HepG2 (cell line): ENCODE results near the gene IFT122. TPM values are rescaled to one million over a fixed set of nuclear protein-coding genes. Genes with fewer than 3 reads are reported as not detected.

ENCODE experiments used
- ATAC-seq: fragments of 200-7000 bp; cut with Tn5 transposase; 3 replicates; pipeline ENCODE4 v1.9.1; 2020; ENCODE audit warnings: mild to moderate bottlenecking, moderate library complexity
- BruUV-seq: library from RNA; stranded (reverse); fragments of 400-500 nt; replicated peaks from 2 replicates; lab custom pipeline; 2021; lab: Mats Ljungman, UMichigan
- CTCF ChIA-PET: fragments of 300-600 bp; formaldehyde crosslinking; extraction: SDS; loops from one replicate; lab custom pipeline; 2021; ENCODE audit warnings: low total read pairs, inconsistent platforms, low intra/inter-chr PET ratio; lab: Yijun Ruan, JAX
- POLR2A ChIA-PET: fragments of 350-600 bp; sonication (Branson Sonifier 250); formaldehyde crosslinking; loops from one replicate; lab custom pipeline; 2020; ENCODE audit warnings: antibody characterized with exemption, inconsistent platforms; lab: Yijun Ruan, JAX
- DNase-seq: peaks from one replicate; pipeline ENCODE4 v3.0.0-alpha.2; 2015; ENCODE audit warnings: low spot score
- FAIRE-seq: peaks from 3 replicates; lab custom pipeline; 2011; peaks lifted over from hg19 to GRCh38; lab: Jason Lieb, UNC
- H2AFZ ChIP-seq: one replicate; pipeline ENCODE4 v1.6.1; 2011; ENCODE audit warnings: low read length, inconsistent platforms
- H3K27ac ChIP-seq: fragments of 300-600 bp; 3 replicates; pipeline ENCODE4 v1.8.0; 2011; ENCODE audit warnings: mixed run types, mild to moderate bottlenecking, mixed read lengths, low read length, inconsistent platforms; ENCODE audit not compliant: insufficient read depth; ENCODE audit errors: extremely low read length
- H3K27me3 ChIP-seq, 2 experiments: fragments of 200-600 bp in 1 of 2; 2 replicates in 1 of 2; 3 replicates in 1 of 2; pipeline versions ENCODE4 v1.6.0 to v1.8.0; 2011; ENCODE audit warnings: low read length in 2 of 2, mild to moderate bottlenecking in 2 of 2, moderate library complexity in 2 of 2, inconsistent platforms in 1 of 2; ENCODE audit not compliant: insufficient read depth in 2 of 2, control insufficient read depth in 1 of 2
- H3K36me3 ChIP-seq, 2 experiments: fragments of 200-600 bp in 1 of 2; replicated peaks in 1 of 2; 2 replicates in 1 of 2; 3 replicates in 1 of 2; pipeline versions ENCODE4 v1.5.1 to v1.8.0; 2011; ENCODE audit warnings: low read length in 2 of 2, inconsistent platforms in 1 of 2; ENCODE audit not compliant: insufficient read depth in 2 of 2, control insufficient read depth in 1 of 2
- H3K4me1 ChIP-seq: 2 replicates; pipeline ENCODE4 v1.5.1; 2012; ENCODE audit warnings: low read length, inconsistent platforms; ENCODE audit not compliant: insufficient read depth
- H3K4me2 ChIP-seq: 2 replicates; pipeline ENCODE4 v1.6.0; 2011; ENCODE audit warnings: low read depth, low read length, inconsistent platforms
- H3K4me3 ChIP-seq, 3 experiments: fragments of 200-600 bp in 1 of 3; sonication (generic), shearing (Covaris generic) in 1 of 3; replicated peaks in 1 of 3; 2 replicates each; pipeline ENCODE4 v1.5.1; 2011 to 2016; ENCODE audit warnings: low read length in 3 of 3, inconsistent platforms in 2 of 3, low read depth in 2 of 3, mild to moderate bottlenecking in 2 of 3, control low read depth in 1 of 3, mixed read lengths in 1 of 3; ENCODE audit not compliant: insufficient read depth in 1 of 3
- H3K79me2 ChIP-seq: one replicate; pipeline ENCODE4 v1.6.1; 2011; ENCODE audit warnings: low read length, inconsistent platforms; ENCODE audit not compliant: insufficient read depth
- H3K9ac ChIP-seq: 2 replicates; pipeline ENCODE4 v1.6.0; 2011; ENCODE audit warnings: mild to moderate bottlenecking, low read depth, low read length, inconsistent platforms; ENCODE audit not compliant: insufficient read depth
- H3K9me3 ChIP-seq: 2 replicates; pipeline ENCODE4 v1.5.1; 2012; ENCODE audit warnings: mild to moderate bottlenecking, low read length
- H4K20me1 ChIP-seq: 2 replicates; pipeline ENCODE4 v1.6.0; 2011; ENCODE audit warnings: inconsistent platforms, mild to moderate bottlenecking, low read length, moderate library complexity; ENCODE audit not compliant: insufficient read depth
- BRF2 ChIP-seq: sonication (generic); formaldehyde crosslinking; IDR thresholded peaks from 2 replicates; pipeline ENCODE4 v1.8.1; 2022; ENCODE audit warnings: mild to moderate bottlenecking, missing genetic modification reagents
- EP300 ChIP-seq, 3 experiments: sonication (generic) in 1 of 3; formaldehyde crosslinking in 1 of 3; IDR thresholded peaks; 2 replicates each; pipeline versions ENCODE4 v1.5.1 to v1.6.1; 2011 to 2020; ENCODE audit warnings: low read depth in 2 of 3, low read length in 2 of 3, borderline replicate concordance in 1 of 3, improper control_type of control experiment in 1 of 3, mild to moderate bottlenecking in 1 of 3, missing genetic modification reagents in 1 of 3, moderate library complexity in 1 of 3
- JUN ChIP-seq: sonication (generic); formaldehyde crosslinking; IDR thresholded peaks from 2 replicates; pipeline ENCODE4 v1.4.0; 2020; ENCODE audit warnings: mild to moderate bottlenecking, missing genetic modification reagents
- KAT7 ChIP-seq: IDR thresholded peaks from 2 replicates; pipeline ENCODE4 v1.6.1; 2018; ENCODE audit warnings: borderline replicate concordance, missing compliant biosample characterization
- NR0B2 ChIP-seq: sonication (generic); formaldehyde crosslinking; IDR thresholded peaks from 2 replicates; pipeline ENCODE4 v1.4.0; 2020; ENCODE audit warnings: mild to moderate bottlenecking, missing genetic modification reagents
- SKI ChIP-seq: fragments of 450-650 bp; IDR thresholded peaks from one replicate; pipeline ENCODE4 v1.6.1; 2018; ENCODE audit warnings: mild to moderate bottlenecking; ENCODE audit not compliant: partially characterized antibody
- YY1 ChIP-seq: IDR thresholded peaks from 2 replicates; pipeline ENCODE4 v1.6.1; 2011; ENCODE audit warnings: low read length, low read depth, moderate library complexity, mild to moderate bottlenecking; ENCODE audit not compliant: insufficient read depth, insufficient replicate concordance
- ZNF235 ChIP-seq: sonication (generic); formaldehyde crosslinking; IDR thresholded peaks from 2 replicates; pipeline ENCODE4 v1.8.1; 2023; ENCODE audit warnings: mild to moderate bottlenecking, missing genetic modification reagents, borderline replicate concordance
- ZNF251 ChIP-seq: sonication (generic); formaldehyde crosslinking; IDR thresholded peaks from 2 replicates; pipeline ENCODE4 v1.9.0; 2021; ENCODE audit warnings: mild to moderate bottlenecking, missing genetic modification reagents
- ZNF558 ChIP-seq: sonication (generic); formaldehyde crosslinking; IDR thresholded peaks from 2 replicates; pipeline ENCODE4 v1.9.0; 2022; ENCODE audit warnings: mild to moderate bottlenecking, missing genetic modification reagents, borderline replicate concordance
- ZNF598 ChIP-seq: sonication (generic); formaldehyde crosslinking; IDR thresholded peaks from 2 replicates; pipeline ENCODE4 v1.5.1; 2020; ENCODE audit warnings: mild to moderate bottlenecking, missing genetic modification reagents, borderline replicate concordance
- WGBS: methylation state at CpG from one replicate; pipeline ENCODE4 v1.1.6; 2017; ENCODE audit warnings: low lambda C conversion rate; 5-methylcytosine and 5-hydroxymethylcytosine counted together
- in situ Hi-C: cut with HindIII; loops from 2 replicates; pipeline ENCODE4 v1.10.0; 2017; ENCODE audit warnings: low pct_unique_long_range_greater_than_20kb; ENCODE audit not compliant: extremely low pct_ligation_motif_present
- intact Hi-C: fragments of 100-400 bp; cut with micrococcal nuclease; formaldehyde crosslinking; loops from one replicate; pipeline ENCODE4 v1.10.0; 2022; ENCODE audit not compliant: unreplicated experiment
- polyA plus RNA-seq, 8 experiments: library from polyadenylated mRNA; depleted of rRNA in 3 of 8; stranded (reverse) in 7 of 8; unstranded in 1 of 8; fragments of >200 nt; fragmentation: Illumina TruSeq in 4 of 8; extraction: Trizol in 4 of 8; gene quantifications; 2 replicates each; pipeline versions ENCODE4 v1.2.1 to v1.2.3, GENCODE V29; 2011 to 2016; ENCODE audit warnings: low read depth in 4 of 8, missing spikeins in 1 of 8, mixed read lengths in 1 of 8; ENCODE audit not compliant: insufficient read depth in 1 of 8
- total RNA-seq, 5 experiments: library from RNA; depleted of rRNA; stranded (reverse); fragments of >200 nt; fragmentation: Illumina TruSeq; extraction: Trizol; gene quantifications; 2 replicates each; pipeline ENCODE4 v1.2.3, GENCODE V29; 2016; ENCODE audit warnings: low read depth in 1 of 5
- TF ChIP-seq, protein P1 (sequence below): sonication (generic); formaldehyde crosslinking; IDR thresholded peaks from 2 replicates; pipeline ENCODE4 v1.5.1; 2020; ENCODE audit warnings: missing genetic modification reagents, mild to moderate bottlenecking, borderline replicate concordance
- TF ChIP-seq, protein P2 (sequence below): sonication (generic); formaldehyde crosslinking; IDR thresholded peaks from 2 replicates; pipeline ENCODE4 v1.8.0; 2022; ENCODE audit warnings: mild to moderate bottlenecking, missing genetic modification reagents; ENCODE audit not compliant: insufficient replicate concordance
- TF ChIP-seq, protein P3 (sequence below): sonication (generic); formaldehyde crosslinking; conservative IDR thresholded peaks from 2 replicates; pipeline ENCODE4 v1.4.0; 2020; ENCODE audit warnings: missing genetic modification reagents

The IFT122 gene
- total and polyA plus RNA-seq, 2 of the 13 experiments (the other 11 are each of a cell fraction or from before 2014, with no cell fraction given), result 10.1 to 10.3 TPM

DNA sequence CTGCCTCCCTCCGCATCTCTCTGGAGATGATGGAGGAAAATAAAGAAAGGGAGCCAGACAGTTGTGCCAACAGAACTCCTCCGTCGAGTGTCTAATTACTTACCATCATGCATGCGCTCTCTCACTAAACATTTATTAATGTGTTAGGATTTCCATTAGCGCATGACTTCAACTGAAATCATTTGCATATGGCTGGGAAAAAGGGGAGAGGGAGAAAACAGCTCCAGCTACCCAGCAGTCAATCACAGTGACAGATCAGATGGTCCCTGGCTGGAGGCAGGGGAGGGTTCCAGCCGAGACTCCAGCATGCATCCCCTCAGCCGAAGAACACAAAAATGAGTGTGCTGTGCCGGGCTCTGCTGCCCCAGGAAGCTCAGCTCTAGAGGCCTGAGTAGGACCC, 81.6 kb downstream of the IFT122 start:
- H4K20me1 ChIP-seq, result no peaks in the 10 kb centered on the region
- no peak overlapping the region for H3K27ac ChIP-seq
- FAIRE-seq (no peak), ATAC-seq (no peak), DNase-seq (no peak)
- no TSS peak for BruUV-seq
- H3K36me3 ChIP-seq, result no peaks in the 10 kb centered on the region
- WGBS, result 94% methylated on average over 5 of the region's 8 CpGs
- H2AFZ ChIP-seq, result no peak overlapping the region
- ChIA-PET CTCF (no interaction called here), POLR2A (interaction anchor here (2.9 kb wide), 1 partner anchor 13 kb away, joined by 9 read pairs; no protein-coding TSS in a partner anchor)
- H3K4me3 ChIP-seq, result no peak overlapping the region
- in situ Hi-C loops, result no loop called here
- no peaks in the 10 kb centered on the region for H3K79me2 ChIP-seq
- H3K4me2 ChIP-seq, result no peak overlapping the region
- no peaks in the 10 kb centered on the region for H3K27me3 ChIP-seq
- H3K4me1 ChIP-seq, result peaks cover 62% of the 10 kb centered on the region
- H3K9ac ChIP-seq, result no peak overlapping the region
- intact Hi-C loops, result no loop called here
- no peaks in the 10 kb centered on the region for H3K9me3 ChIP-seq
- TF ChIP-seq, protein P1, sequence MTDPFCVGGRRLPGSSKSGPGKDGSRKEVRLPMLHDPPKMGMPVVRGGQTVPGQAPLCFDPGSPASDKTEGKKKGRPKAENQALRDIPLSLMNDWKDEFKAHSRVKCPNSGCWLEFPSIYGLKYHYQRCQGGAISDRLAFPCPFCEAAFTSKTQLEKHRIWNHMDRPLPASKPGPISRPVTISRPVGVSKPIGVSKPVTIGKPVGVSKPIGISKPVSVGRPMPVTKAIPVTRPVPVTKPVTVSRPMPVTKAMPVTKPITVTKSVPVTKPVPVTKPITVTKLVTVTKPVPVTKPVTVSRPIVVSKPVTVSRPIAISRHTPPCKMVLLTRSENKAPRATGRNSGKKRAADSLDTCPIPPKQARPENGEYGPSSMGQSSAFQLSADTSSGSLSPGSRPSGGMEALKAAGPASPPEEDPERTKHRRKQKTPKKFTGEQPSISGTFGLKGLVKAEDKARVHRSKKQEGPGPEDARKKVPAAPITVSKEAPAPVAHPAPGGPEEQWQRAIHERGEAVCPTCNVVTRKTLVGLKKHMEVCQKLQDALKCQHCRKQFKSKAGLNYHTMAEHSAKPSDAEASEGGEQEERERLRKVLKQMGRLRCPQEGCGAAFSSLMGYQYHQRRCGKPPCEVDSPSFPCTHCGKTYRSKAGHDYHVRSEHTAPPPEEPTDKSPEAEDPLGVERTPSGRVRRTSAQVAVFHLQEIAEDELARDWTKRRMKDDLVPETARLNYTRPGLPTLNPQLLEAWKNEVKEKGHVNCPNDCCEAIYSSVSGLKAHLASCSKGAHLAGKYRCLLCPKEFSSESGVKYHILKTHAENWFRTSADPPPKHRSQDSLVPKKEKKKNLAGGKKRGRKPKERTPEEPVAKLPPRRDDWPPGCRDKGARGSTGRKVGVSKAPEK (CRISPR knock-in tag), result no peak
- TF ChIP-seq ZNF251 (CRISPR knock-in tag), result no peak
- TF ChIP-seq ZNF235 (CRISPR knock-in tag), result no peak
- no peak for TF ChIP-seq BRF2
- TF ChIP-seq SKI, result no peak
- no peak for TF ChIP-seq ZNF558 (CRISPR knock-in tag)
- TF ChIP-seq NR0B2, result no peak
- no peak for TF ChIP-seq JUN (CRISPR knock-in tag)
- no peak for TF ChIP-seq ZNF598 (CRISPR knock-in tag)
- TF ChIP-seq, protein P2, sequence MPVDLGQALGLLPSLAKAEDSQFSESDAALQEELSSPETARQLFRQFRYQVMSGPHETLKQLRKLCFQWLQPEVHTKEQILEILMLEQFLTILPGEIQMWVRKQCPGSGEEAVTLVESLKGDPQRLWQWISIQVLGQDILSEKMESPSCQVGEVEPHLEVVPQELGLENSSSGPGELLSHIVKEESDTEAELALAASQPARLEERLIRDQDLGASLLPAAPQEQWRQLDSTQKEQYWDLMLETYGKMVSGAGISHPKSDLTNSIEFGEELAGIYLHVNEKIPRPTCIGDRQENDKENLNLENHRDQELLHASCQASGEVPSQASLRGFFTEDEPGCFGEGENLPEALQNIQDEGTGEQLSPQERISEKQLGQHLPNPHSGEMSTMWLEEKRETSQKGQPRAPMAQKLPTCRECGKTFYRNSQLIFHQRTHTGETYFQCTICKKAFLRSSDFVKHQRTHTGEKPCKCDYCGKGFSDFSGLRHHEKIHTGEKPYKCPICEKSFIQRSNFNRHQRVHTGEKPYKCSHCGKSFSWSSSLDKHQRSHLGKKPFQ (CRISPR knock-in tag), result no peak
- TF ChIP-seq, protein P3, sequence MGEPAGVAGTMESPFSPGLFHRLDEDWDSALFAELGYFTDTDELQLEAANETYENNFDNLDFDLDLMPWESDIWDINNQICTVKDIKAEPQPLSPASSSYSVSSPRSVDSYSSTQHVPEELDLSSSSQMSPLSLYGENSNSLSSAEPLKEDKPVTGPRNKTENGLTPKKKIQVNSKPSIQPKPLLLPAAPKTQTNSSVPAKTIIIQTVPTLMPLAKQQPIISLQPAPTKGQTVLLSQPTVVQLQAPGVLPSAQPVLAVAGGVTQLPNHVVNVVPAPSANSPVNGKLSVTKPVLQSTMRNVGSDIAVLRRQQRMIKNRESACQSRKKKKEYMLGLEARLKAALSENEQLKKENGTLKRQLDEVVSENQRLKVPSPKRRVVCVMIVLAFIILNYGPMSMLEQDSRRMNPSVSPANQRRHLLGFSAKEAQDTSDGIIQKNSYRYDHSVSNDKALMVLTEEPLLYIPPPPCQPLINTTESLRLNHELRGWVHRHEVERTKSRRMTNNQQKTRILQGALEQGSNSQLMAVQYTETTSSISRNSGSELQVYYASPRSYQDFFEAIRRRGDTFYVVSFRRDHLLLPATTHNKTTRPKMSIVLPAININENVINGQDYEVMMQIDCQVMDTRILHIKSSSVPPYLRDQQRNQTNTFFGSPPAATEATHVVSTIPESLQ (CRISPR knock-in tag), result no peak
- no peak for TF ChIP-seq EP300 (IDR thresholded peaks at IDR 0.05; ENCODE audit: low read depth in 2 of 2, low read length in 2 of 2)
- no peak for TF ChIP-seq EP300 (CRISPR knock-in tag; IDR thresholded peaks at IDR 0.05; ENCODE audit: borderline replicate concordance)
- no peak for TF ChIP-seq KAT7 (CRISPR knock-in tag)
- no peak for TF ChIP-seq YY1
